Measurements from ENCODE around the gene RAB21.

- TF ChIP-seq POLR2A (IDR thresholded peaks at IDR 0.05) (no peak), POLR2AphosphoS5 (IDR thresholded peaks at IDR 0.05) (no peak), CTCF (IDR thresholded peaks at IDR 0.05) (no peak), EP300 (IDR thresholded peaks at IDR 0.05; ENCODE audit: low read depth) (no peak)
Observed at GRCh38 chr12:71725011-71725410, 29.7 kb upstream of the RAB21 start.
